ENCODE measurements around the gene AFAP1. TPM values are rescaled to one million over a fixed set of nuclear protein-coding genes. Genes with fewer than 3 reads are reported as not detected.

The AFAP1 gene
- polyA plus RNA-seq, 1 experiment: 61.7 TPM

- no peak overlapping the region for H3K27ac ChIP-seq (ENCODE audit: low read depth, low read length)
- no peak overlapping the region for H3K4me3 ChIP-seq (ENCODE audit: low read depth, low read length)
- DNase-seq (ENCODE audit: low read depth, low spot score): no peak
- TF ChIP-seq CTCF (IDR thresholded peaks at IDR 0.05; ENCODE audit: low read depth, low read length): no peak
- peaks cover 23% of the 10 kb centered on the region; the same call in 1 of the 2 replicates for H3K9me3 ChIP-seq (ENCODE audit: control insufficient read depth, insufficient read depth, low read length)
- ChIA-PET POLR2A (no interaction called here), CTCF (no interaction called here)
- no peaks in the 10 kb centered on the region for H3K27me3 ChIP-seq (ENCODE audit: control insufficient read depth, insufficient read depth, low read length)
Measured at GRCh38 chr4:7739918-7740865, 199.5 kb downstream of the AFAP1 start.

GRCh38 chr4:7739077-7739917, 200.4 kb downstream of the AFAP1 start:
- no peaks in the 10 kb centered on the region for H3K27me3 ChIP-seq (ENCODE audit: control insufficient read depth, insufficient read depth, low read length)
- ChIA-PET CTCF (no interaction called here), POLR2A (no interaction called here)
- no peak for DNase-seq (ENCODE audit: low read depth, low spot score)
- TF ChIP-seq CTCF (IDR thresholded peaks at IDR 0.05; ENCODE audit: low read depth, low read length): no peak
- H3K9me3 ChIP-seq (ENCODE audit: control insufficient read depth, insufficient read depth, low read length): peaks cover 23% of the 10 kb centered on the region; the same call in 1 of the 2 replicates
- no peak overlapping the region for H3K4me3 ChIP-seq (ENCODE audit: low read depth, low read length)
- no peak overlapping the region for H3K27ac ChIP-seq (ENCODE audit: low read depth, low read length)

GRCh38 chr4:7738458-7739076, 201.1 kb downstream of the AFAP1 start:
- no peak for TF ChIP-seq CTCF (IDR thresholded peaks at IDR 0.05; ENCODE audit: low read depth, low read length)
- no peak overlapping the region for H3K4me3 ChIP-seq (ENCODE audit: low read depth, low read length)
- ChIA-PET POLR2A (no interaction called here), CTCF (no interaction called here)
- H3K27me3 ChIP-seq (ENCODE audit: control insufficient read depth, insufficient read depth, low read length): peaks cover 1% of the 10 kb centered on the region
- no peak overlapping the region for H3K27ac ChIP-seq (ENCODE audit: low read depth, low read length)
- DNase-seq (ENCODE audit: low read depth, low spot score): no peak
- H3K9me3 ChIP-seq (ENCODE audit: control insufficient read depth, insufficient read depth, low read length): peaks cover 23% of the 10 kb centered on the region; the same call in 1 of the 2 replicates

GRCh38 chr4:7737752-7738457, 201.8 kb downstream of the AFAP1 start:
- CTCF ChIA-PET: no interaction called here
- POLR2A ChIA-PET: no interaction called here

More at GRCh38 chr4:7737752-7738457, 201.8 kb downstream of the AFAP1 start:
- Histone ChIP-seq H3K4me3 (ENCODE audit: low read depth, low read length) (no peak overlapping the region), H3K27me3 (ENCODE audit: control insufficient read depth, insufficient read depth, low read length) (peaks cover 3% of the 10 kb centered on the region), H3K9me3 (ENCODE audit: control insufficient read depth, insufficient read depth, low read length) (peaks cover 23% of the 10 kb centered on the region; the same call in 1 of the 2 replicates), H3K27ac (ENCODE audit: low read depth, low read length) (no peak overlapping the region)
- DNase-seq (ENCODE audit: low read depth, low spot score): no peak
- no peak for TF ChIP-seq CTCF (IDR thresholded peaks at IDR 0.05; ENCODE audit: low read depth, low read length)

All from AG04450 (cell line).